ENCODE data around the gene LGALS4.
"Not testable (repeated sequence)": the region's sequence is repeated elsewhere in the genome, so short reads cannot be mapped to it uniquely, and the experiment has no call there.

Gene LGALS4

DNA sequence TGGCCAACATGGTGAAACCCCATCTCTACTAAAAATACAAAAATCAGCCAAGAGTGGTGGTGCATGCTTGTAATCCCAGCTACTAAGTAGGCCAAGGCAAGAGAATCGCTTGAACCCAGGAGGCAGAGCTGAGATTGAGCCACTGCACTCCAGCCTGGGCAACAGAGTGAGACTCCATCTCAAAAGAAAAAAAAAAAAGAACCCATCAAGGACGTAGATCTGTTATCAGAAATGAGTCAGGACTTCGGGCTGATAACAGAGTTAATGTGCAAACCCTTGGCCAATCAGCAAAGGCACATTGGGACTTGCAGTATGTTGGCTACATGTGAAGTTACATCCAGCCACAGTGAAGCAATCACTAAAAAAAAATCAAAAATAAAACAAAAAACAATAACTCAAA, 28.5 kb downstream of the LGALS4 start:
- DNase-seq: no peak
- in situ Hi-C loops (cut with MboI; ENCODE audit: low pct_unique_long_range_greater_than_20kb, low sequenced_read_pairs): no loop called here

- in situ Hi-C loops (cut with MboI; ENCODE audit: low pct_unique_long_range_greater_than_20kb, low sequenced_read_pairs); DNase-seq: not testable (repeated sequence)
Measured at GRCh38 chr19:38782212-38782611, 30.5 kb downstream of the LGALS4 start.

DNA sequence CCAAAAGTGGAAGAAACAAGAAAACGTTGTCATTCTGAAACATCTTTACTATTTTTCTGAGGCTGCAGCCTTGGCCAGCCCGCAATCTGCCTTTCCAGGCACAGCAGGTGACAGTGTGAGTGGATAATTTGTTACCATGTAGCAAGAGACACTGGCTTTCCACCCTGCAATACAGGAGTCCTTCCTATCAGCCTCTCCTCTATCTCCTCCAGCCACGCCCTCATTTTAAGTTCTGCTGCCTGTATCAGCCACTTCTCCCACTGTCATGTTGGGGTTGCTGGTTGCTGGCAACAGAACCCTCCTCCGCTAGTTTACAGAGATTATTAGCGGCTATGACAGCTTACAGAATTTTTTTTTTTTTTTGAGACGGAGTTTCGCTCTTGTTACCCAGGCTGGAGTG, 31.7 kb downstream of the LGALS4 start:
- in situ Hi-C loops (cut with MboI; ENCODE audit: low pct_unique_long_range_greater_than_20kb, low sequenced_read_pairs): no loop called here
- no peak for DNase-seq

GRCh38 chr19:38780443-38780842, 32.3 kb downstream of the LGALS4 start:
- no peak for DNase-seq
- in situ Hi-C loops (cut with MboI; ENCODE audit: low pct_unique_long_range_greater_than_20kb, low sequenced_read_pairs): no loop called here

DNA sequence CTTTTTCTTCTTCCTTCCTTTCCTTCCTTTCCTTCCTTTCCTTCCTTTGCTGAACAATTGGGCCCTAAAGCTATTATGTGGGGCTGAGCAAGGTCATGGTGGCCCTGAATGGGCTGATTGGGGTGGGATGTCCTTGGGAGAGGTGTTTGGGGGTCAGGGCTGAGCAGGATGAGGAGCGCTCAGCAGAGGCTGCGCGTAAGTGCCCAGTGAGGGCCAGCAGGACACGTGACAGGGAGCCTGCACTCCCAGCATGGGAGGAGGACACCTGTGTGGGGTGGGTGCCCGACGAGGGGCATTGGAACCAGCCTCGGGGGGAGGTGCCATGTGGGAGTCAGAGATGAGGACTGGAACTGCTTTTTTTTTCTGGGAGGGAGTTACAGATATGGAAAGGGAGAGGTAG, 34.0 kb downstream of the LGALS4 start:
- in situ Hi-C loops (cut with MboI; ENCODE audit: low pct_unique_long_range_greater_than_20kb, low sequenced_read_pairs): no loop called here
- DNase-seq: no peak

GRCh38 chr19:38774181-38774950, 38.4 kb downstream of the LGALS4 start:
- in situ Hi-C loops (cut with MboI; ENCODE audit: low pct_unique_long_range_greater_than_20kb, low sequenced_read_pairs): no loop called here
- no peak for DNase-seq

DNA sequence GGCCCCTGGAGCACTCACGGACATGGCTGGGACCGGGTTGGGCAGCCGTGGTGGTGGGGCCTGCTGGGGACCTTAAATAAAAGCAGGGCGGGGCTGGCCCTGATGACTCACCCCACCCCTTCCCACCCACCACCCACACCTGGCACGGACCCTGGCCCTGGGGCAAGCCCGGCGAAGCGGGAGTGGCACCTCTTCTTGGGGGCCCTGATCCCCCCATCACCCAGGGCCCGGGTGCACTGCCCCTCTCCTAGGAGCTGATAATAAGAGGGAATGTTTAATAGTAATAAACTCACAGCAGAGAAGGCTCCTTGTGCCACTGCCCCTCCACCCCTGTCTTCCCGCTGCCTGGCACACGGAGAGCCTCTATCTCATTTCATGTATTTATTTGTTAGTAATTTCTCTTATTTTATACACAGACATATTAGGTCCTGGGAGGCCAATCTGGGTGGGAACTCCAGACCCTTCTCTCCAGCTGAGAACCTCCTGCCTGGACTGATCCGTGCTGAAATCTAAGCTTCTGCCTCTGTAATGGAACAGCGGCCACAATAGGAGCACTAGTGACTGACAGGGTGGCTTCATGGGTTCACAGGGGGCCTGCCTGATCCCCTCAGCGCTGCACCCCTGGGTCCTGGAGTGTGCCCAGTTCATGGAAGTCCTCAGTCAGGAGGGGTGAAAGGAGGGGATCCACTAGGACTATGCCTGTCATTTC, 39.1 kb downstream of the LGALS4 start, which contains the start of gene LGALS7:
Gene LGALS7 (minus strand): TSS at position 49 of the 709 bp plus-strand sequence. CDS start 25 bp downstream, at position 24.
- in situ Hi-C loops (cut with MboI; ENCODE audit: low pct_unique_long_range_greater_than_20kb, low sequenced_read_pairs): no loop called here
- DNase-seq: no peak

- DNase-seq; in situ Hi-C loops (cut with MboI; ENCODE audit: low pct_unique_long_range_greater_than_20kb, low sequenced_read_pairs): not testable (repeated sequence)
Measured at GRCh38 chr19:38771569-38771968, 41.2 kb downstream of the LGALS4 start.

GRCh38 chr19:38770949-38771275, 41.8 kb downstream of the LGALS4 start:
- in situ Hi-C loops (cut with MboI; ENCODE audit: low pct_unique_long_range_greater_than_20kb, low sequenced_read_pairs); DNase-seq: not testable (repeated sequence)

- DNase-seq; in situ Hi-C loops (cut with MboI; ENCODE audit: low pct_unique_long_range_greater_than_20kb, low sequenced_read_pairs): not testable (repeated sequence)
Measured at GRCh38 chr19:38770228-38770948, 42.4 kb downstream of the LGALS4 start.

DNA sequence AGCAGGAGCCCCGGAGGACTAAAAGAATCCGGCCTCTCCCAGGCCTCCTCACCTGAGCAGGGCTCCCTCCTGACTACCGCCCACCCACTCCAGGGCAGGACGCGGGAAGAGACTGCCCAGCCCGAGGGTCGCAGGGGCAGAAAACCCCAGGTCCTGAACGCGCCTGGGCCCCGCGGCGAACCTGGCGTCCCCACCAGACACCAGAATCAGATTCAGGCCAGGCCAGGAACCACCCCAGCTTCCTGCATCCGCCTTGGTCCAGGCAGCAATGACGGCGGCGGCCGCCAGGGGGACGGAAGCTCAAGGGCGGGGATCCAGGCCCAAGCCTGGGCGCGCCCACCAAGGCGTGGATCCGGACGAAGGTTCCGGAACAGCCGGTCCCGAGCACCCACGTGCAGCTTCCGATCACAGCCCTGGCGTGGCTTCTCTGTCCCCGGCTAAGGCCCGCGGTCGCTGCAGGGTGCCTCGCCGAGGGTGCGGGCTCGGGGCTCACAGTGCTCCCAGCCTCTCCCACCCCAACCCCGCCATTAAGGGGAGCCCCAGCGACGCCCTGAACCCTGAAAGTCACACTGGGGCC, 43.0 kb downstream of the LGALS4 start:
- in situ Hi-C loops (cut with MboI; ENCODE audit: low pct_unique_long_range_greater_than_20kb, low sequenced_read_pairs): no loop called here

GRCh38 chr19:38766276-38767047, 46.3 kb downstream of the LGALS4 start:
- in situ Hi-C loops (cut with MboI; ENCODE audit: low pct_unique_long_range_greater_than_20kb, low sequenced_read_pairs): no loop called here
- no peak for DNase-seq

More for the DNA sequence above, 43.0 kb downstream of the LGALS4 start:
- DNase-seq: no peak

GRCh38 chr19:38765214-38765613, 47.5 kb downstream of the LGALS4 start:
- in situ Hi-C loops (cut with MboI; ENCODE audit: low pct_unique_long_range_greater_than_20kb, low sequenced_read_pairs): no loop called here
- no peak for DNase-seq

DNA sequence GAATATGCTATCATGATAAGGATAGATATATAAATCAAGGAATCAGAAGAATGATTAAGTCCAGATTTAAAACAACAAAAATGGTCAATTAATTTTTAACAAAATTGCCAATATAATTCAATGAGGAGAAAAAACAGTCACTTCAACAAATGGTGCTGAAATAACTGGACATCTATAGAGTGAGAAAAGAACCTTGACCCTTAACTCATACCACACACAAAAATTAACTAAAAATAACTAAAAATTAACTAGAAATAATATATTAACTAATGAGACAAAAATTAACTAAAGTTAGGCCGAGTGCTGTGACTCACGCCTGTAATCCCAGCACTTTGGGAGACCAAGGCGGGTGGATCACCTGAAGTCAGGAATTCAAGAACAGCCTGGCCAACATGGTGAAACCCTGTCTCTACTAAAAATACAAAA, 48.9 kb downstream of the LGALS4 start:
- no peak for DNase-seq
- in situ Hi-C loops (cut with MboI; ENCODE audit: low pct_unique_long_range_greater_than_20kb, low sequenced_read_pairs): no loop called here

- DNase-seq; in situ Hi-C loops (cut with MboI; ENCODE audit: low pct_unique_long_range_greater_than_20kb, low sequenced_read_pairs): not testable (repeated sequence)
Measured at GRCh38 chr19:38761884-38762389, 50.8 kb downstream of the LGALS4 start.

DNA sequence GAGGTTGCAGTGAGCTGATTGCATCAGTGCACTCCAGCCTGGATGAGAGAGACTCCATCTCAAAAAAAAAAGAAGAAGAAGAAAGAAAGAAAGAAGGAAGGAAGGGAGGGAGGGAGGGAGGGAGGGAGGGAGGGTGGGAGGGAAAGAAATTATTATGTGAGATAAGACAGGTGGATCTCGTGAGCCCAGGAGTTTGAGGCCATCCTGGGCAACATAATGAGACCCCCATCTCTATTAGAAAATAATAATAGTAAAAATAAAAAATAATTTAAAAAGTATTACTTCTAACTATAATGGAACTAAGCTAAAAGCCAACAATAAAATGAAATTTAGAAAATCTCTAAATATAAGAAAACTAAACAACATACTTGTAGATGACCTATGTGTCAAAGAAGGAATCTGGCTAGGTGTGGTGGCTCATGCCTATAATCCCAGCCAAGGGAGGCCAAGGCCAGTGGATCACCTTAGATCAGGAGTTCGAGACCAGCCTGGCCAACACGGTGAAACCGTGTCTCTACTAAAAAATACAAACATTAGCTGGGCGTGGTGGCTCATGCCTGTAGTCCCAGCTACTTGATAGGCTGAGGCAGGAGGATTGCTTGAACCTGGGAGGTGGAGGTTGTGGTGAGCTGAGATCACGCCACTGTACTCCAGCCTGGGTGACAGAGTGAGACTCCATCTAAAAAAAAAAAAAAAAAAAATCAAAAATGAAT, 51.8 kb downstream of the LGALS4 start:
- in situ Hi-C loops (cut with MboI; ENCODE audit: low pct_unique_long_range_greater_than_20kb, low sequenced_read_pairs); DNase-seq: not testable (repeated sequence)

- in situ Hi-C loops (cut with MboI; ENCODE audit: low pct_unique_long_range_greater_than_20kb, low sequenced_read_pairs): no loop called here
- DNase-seq: no peak
Measured at GRCh38 chr19:38759590-38760003, 53.1 kb downstream of the LGALS4 start.

DNA sequence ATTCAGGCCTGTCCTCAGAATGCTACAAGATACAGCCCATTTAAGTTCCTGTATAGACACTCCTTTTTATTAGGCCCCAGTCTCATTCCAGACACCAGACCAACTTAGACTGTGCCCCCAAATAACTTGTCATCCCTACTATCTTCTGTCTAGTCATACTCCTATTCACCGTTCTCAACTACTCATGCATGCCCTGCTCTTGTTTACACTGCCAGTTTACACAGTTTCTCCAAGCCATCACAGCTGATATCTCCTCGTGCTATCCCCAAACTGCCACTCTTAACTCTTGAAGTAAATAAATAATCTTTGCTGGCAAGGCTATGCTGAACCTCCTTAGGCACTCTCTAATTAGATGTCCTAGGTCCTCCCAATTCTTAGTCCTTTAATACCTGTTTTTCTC, 58.5 kb downstream of the LGALS4 start:
- in situ Hi-C loops (cut with MboI; ENCODE audit: low pct_unique_long_range_greater_than_20kb, low sequenced_read_pairs); DNase-seq: not testable (repeated sequence)

Measured in KBM-7 (cell line).